H9 (cell line): ENCODE data around the gene CMTM4. TPM values are rescaled to one million over a fixed set of nuclear protein-coding genes. Genes with fewer than 3 reads are reported as not detected.

Experiments
- DNase-seq: peaks from one replicate; pipeline ENCODE4 v3.0.0-alpha.2; 2017
- H2AFZ ChIP-seq: one replicate; pipeline ENCODE4 v1.6.1; 2013; ENCODE audit warnings: mild to moderate bottlenecking, low read length, control low read depth, moderate library complexity
- H2AK5ac ChIP-seq: 2 replicates; pipeline ENCODE4 v1.6.1; 2013; ENCODE audit warnings: low read length, control low read depth, mixed read lengths; ENCODE audit not compliant: insufficient read length
- H2BK120ac ChIP-seq: one replicate; pipeline ENCODE4 v1.6.1; 2013; ENCODE audit warnings: low read depth, mild to moderate bottlenecking, low read length, control low read depth, inconsistent platforms; ENCODE audit not compliant: poor library complexity, severe bottlenecking
- H2BK12ac ChIP-seq: 2 replicates; pipeline ENCODE4 v1.6.1; 2013; ENCODE audit warnings: low read length, control low read depth, mixed read lengths, low read depth; ENCODE audit not compliant: insufficient read length
- H2BK15ac ChIP-seq: 2 replicates; pipeline ENCODE4 v1.6.1; 2013; ENCODE audit warnings: low read depth, low read length, control low read depth
- H2BK20ac ChIP-seq: one replicate; pipeline ENCODE4 v1.6.1; 2013; ENCODE audit warnings: low read depth, mild to moderate bottlenecking, low read length, control low read depth, inconsistent platforms; ENCODE audit not compliant: poor library complexity, severe bottlenecking
- H2BK5ac ChIP-seq: 2 replicates; pipeline ENCODE4 v1.6.1; 2013; ENCODE audit warnings: low read length, control low read depth, mixed read lengths; ENCODE audit not compliant: insufficient read length
- H3K14ac ChIP-seq: 2 replicates; pipeline ENCODE4 v1.6.1; 2013; ENCODE audit warnings: low read length, control low read depth; ENCODE audit not compliant: insufficient read depth
- H3K18ac ChIP-seq: 2 replicates; pipeline ENCODE4 v1.6.1; 2013; ENCODE audit warnings: low read depth, mild to moderate bottlenecking, mixed read lengths, low read length, control low read depth; ENCODE audit not compliant: insufficient read length
- H3K23ac ChIP-seq: 2 replicates; pipeline ENCODE4 v1.6.1; 2013; ENCODE audit warnings: low read length, control low read depth, mixed read lengths, low read depth; ENCODE audit not compliant: insufficient read length
- H3K23me2 ChIP-seq: 2 replicates; pipeline ENCODE4 v1.6.1; 2013; ENCODE audit warnings: low read depth, mild to moderate bottlenecking, mixed read lengths, low read length, control low read depth; ENCODE audit not compliant: insufficient read length, poor library complexity, severe bottlenecking
- H3K27ac ChIP-seq: 2 replicates; pipeline ENCODE4 v1.5.1; 2013; ENCODE audit warnings: low read length, control low read depth, mixed read lengths, low read depth; ENCODE audit not compliant: insufficient read length
- H3K27me3 ChIP-seq: 2 replicates; pipeline ENCODE4 v1.6.1; 2013; ENCODE audit warnings: low read length, control low read depth, inconsistent platforms; ENCODE audit not compliant: insufficient read depth
- H3K4ac ChIP-seq: 2 replicates; pipeline ENCODE4 v1.6.1; 2013; ENCODE audit warnings: low read depth, mild to moderate bottlenecking, control low read depth, inconsistent platforms, low read length, moderate library complexity
- H3K4me1 ChIP-seq: 2 replicates; pipeline ENCODE4 v1.6.1; 2013; ENCODE audit warnings: low read length, control low read depth, inconsistent platforms; ENCODE audit not compliant: insufficient read depth
- H3K4me2 ChIP-seq: 2 replicates; pipeline ENCODE4 v1.6.1; 2013; ENCODE audit warnings: low read length, control low read depth, mixed read lengths; ENCODE audit not compliant: insufficient read length, insufficient read depth
- H3K56ac ChIP-seq: 2 replicates; pipeline ENCODE4 v1.6.1; 2013; ENCODE audit warnings: low read depth, mild to moderate bottlenecking, mixed read lengths, low read length, control low read depth; ENCODE audit not compliant: insufficient read length
- H3K79me1 ChIP-seq: 2 replicates; pipeline ENCODE4 v1.6.1; 2013; ENCODE audit warnings: low read depth, mild to moderate bottlenecking, moderate library complexity, low read length, control low read depth, inconsistent platforms; ENCODE audit not compliant: insufficient read depth, poor library complexity, severe bottlenecking
- H3K79me2 ChIP-seq: 2 replicates; pipeline ENCODE4 v1.6.1; 2013; ENCODE audit warnings: low read length, control low read depth, inconsistent platforms; ENCODE audit not compliant: insufficient read depth
- H3K9ac ChIP-seq: 2 replicates; pipeline ENCODE4 v1.6.1; 2013; ENCODE audit warnings: low read length, control low read depth, mixed read lengths; ENCODE audit not compliant: insufficient read length; ENCODE audit errors: extremely low read depth
- H3K9me3 ChIP-seq: one replicate; pipeline ENCODE4 v1.6.1; 2013; ENCODE audit warnings: low read depth, low read length, inconsistent platforms; ENCODE audit not compliant: control insufficient read depth
- H3T11ph ChIP-seq: one replicate; pipeline ENCODE4 v1.6.1; 2013; ENCODE audit warnings: mild to moderate bottlenecking, low read length, control low read depth, inconsistent platforms
- H4K20me1 ChIP-seq: one replicate; pipeline ENCODE4 v1.6.1; 2013; ENCODE audit not compliant: control insufficient read depth, insufficient read length, insufficient read depth
- H4K5ac ChIP-seq: 2 replicates; pipeline ENCODE4 v1.6.1; 2013; ENCODE audit warnings: low read depth, mild to moderate bottlenecking, mixed read lengths, low read length, control low read depth; ENCODE audit not compliant: insufficient read length
- H4K8ac ChIP-seq: replicated peaks from 2 replicates; pipeline ENCODE4 v1.6.1; 2013; ENCODE audit warnings: low read length, control low read depth, mixed read lengths, low read depth; ENCODE audit not compliant: insufficient read length
- H4K91ac ChIP-seq: 2 replicates; pipeline ENCODE4 v1.6.1; 2013; ENCODE audit warnings: low read depth, mild to moderate bottlenecking, moderate library complexity, mixed read lengths, low read length, control low read depth; ENCODE audit not compliant: insufficient read length
- H3K27ac Mint-ChIP-seq, 3 experiments: 2 replicates in 2 of 3; 3 replicates in 1 of 3; pipeline ENCODE4 v1.8.0; 2020 to 2021; ENCODE audit warnings: mixed read lengths in 3 of 3, mild to moderate bottlenecking in 1 of 3, moderate library complexity in 1 of 3
- H3K27me3 Mint-ChIP-seq: 2 replicates; pipeline ENCODE4 v1.8.0; 2021; ENCODE audit warnings: low read depth, mild to moderate bottlenecking, moderate library complexity, mixed read lengths
- H3K36me3 Mint-ChIP-seq, 3 experiments: 2 replicates in 2 of 3; 3 replicates in 1 of 3; pipeline ENCODE4 v1.8.0; 2020 to 2021; ENCODE audit warnings: low read depth in 3 of 3, mixed read lengths in 3 of 3; ENCODE audit not compliant: insufficient read depth in 1 of 3
- H3K4me1 Mint-ChIP-seq, 2 experiments: 2 replicates each; pipeline ENCODE4 v1.8.0; 2020; ENCODE audit warnings: mixed read lengths in 2 of 2
- H3K4me3 Mint-ChIP-seq, 2 experiments: 2 replicates in 1 of 2; 3 replicates in 1 of 2; pipeline ENCODE4 v1.8.0; 2020 to 2021; ENCODE audit warnings: mild to moderate bottlenecking in 2 of 2, mixed read lengths in 2 of 2, moderate library complexity in 1 of 2
- H3K9me3 Mint-ChIP-seq, 2 experiments: 2 replicates in 1 of 2; 3 replicates in 1 of 2; pipeline ENCODE4 v1.8.0; 2020; ENCODE audit warnings: mild to moderate bottlenecking in 2 of 2, mixed read lengths in 2 of 2, moderate library complexity in 1 of 2
- WGBS: extraction: QIAGEN DNeasy Blood & Tissue Kit; methylation state at CpG from one replicate; pipeline ENCODE4 v1.1.7; 2013; ENCODE audit warnings: missing lambda C conversion rate, low lambda C conversion rate, mixed read lengths; ENCODE audit not compliant: insufficient read length; ENCODE audit errors: extremely low coverage; 5-methylcytosine and 5-hydroxymethylcytosine counted together
- total RNA-seq: library from RNA; stranded (reverse); gene quantifications from 2 replicates; pipeline ENCODE4 v1.2.1, GENCODE V29; 2021
- TF ChIP-seq, protein P1 (sequence below): fragments of 200-600 bp; sonication (generic); conservative IDR thresholded peaks from 3 replicates; pipeline ENCODE4 v1.8.0; 2021; ENCODE audit warnings: antibody characterized with exemption, mild to moderate bottlenecking

Gene CMTM4
- total RNA-seq, 1 experiment from 2014 or later: 40.5 TPM

DNA sequence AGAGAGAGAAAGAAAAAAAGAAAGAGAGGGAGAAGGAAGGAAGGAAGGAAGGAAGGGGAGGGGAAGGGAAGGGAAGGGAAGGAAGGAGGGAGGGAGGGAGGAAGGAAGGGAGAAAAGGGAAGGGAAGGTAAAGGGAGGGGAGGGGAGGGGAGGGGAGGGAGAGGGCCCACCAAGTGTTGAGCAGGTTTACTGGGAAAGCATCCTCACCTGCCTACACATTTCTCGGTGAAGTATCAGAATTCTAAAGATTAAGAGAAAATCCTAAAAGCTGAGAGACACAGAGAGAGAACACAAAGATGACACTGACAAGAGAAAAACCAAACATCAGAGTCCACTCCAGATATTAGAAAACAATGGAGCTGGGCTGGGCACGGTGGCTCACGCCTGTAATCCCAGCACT, 104.3 kb downstream of the CMTM4 start:
- H3K9me3 Mint-ChIP-seq: no peaks in the 10 kb centered on the region
- Histone ChIP-seq H2BK12ac (no peak overlapping the region), H2BK5ac (no peak overlapping the region), H4K5ac (no peak overlapping the region), H3T11ph (no peak overlapping the region), H3K14ac (no peak overlapping the region), H2BK15ac (no peak overlapping the region), H3K9me3 (no peaks in the 10 kb centered on the region), H3K18ac (no peak overlapping the region), H3K9ac (no peak overlapping the region), H2AFZ (no peak overlapping the region), H3K27ac (no peak overlapping the region), H4K91ac (no peak overlapping the region), H3K4me2 (no peak overlapping the region), H2BK120ac (no peak overlapping the region), H4K20me1 (no peaks in the 10 kb centered on the region), H3K27me3 (no peaks in the 10 kb centered on the region), H3K23ac (no peak overlapping the region), H2AK5ac (no peak overlapping the region), H3K4ac (no peak overlapping the region), H3K79me2 (no peaks in the 10 kb centered on the region), H4K8ac (no peak overlapping the region), H3K23me2 (no peaks in the 10 kb centered on the region), H3K4me1 (no peaks in the 10 kb centered on the region), H2BK20ac (no peak overlapping the region), H3K56ac (no peak overlapping the region), H3K79me1 (no peaks in the 10 kb centered on the region)
- DNase-seq: no peak
- WGBS: no CpG with 5 or more reads among the region's 3 CpGs
- H3K36me3 Mint-ChIP-seq: no peaks in the 10 kb centered on the region
- peaks cover 6 to 16% of the 10 kb centered on the region in 2 experiments for H3K4me1 Mint-ChIP-seq
- TF ChIP-seq, protein P1, sequence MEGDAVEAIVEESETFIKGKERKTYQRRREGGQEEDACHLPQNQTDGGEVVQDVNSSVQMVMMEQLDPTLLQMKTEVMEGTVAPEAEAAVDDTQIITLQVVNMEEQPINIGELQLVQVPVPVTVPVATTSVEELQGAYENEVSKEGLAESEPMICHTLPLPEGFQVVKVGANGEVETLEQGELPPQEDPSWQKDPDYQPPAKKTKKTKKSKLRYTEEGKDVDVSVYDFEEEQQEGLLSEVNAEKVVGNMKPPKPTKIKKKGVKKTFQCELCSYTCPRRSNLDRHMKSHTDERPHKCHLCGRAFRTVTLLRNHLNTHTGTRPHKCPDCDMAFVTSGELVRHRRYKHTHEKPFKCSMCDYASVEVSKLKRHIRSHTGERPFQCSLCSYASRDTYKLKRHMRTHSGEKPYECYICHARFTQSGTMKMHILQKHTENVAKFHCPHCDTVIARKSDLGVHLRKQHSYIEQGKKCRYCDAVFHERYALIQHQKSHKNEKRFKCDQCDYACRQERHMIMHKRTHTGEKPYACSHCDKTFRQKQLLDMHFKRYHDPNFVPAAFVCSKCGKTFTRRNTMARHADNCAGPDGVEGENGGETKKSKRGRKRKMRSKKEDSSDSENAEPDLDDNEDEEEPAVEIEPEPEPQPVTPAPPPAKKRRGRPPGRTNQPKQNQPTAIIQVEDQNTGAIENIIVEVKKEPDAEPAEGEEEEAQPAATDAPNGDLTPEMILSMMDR: no peak
- H3K4me3 Mint-ChIP-seq: no peak overlapping the region
- H3K27ac Mint-ChIP-seq: no peak overlapping the region; a peak in 1 of 7 replicates
- no peaks in the 10 kb centered on the region; the same call in 1 of the 2 replicates for H3K27me3 Mint-ChIP-seq
